Nephron progenitor cell (in vitro differentiated cells): Measurements from ENCODE around the gene PRRT3.

Experiments used
- DNase-seq: peaks from one replicate; pipeline ENCODE4 v3.0.0; 2021
- H3K27ac Mint-ChIP-seq: 2 replicates; pipeline ENCODE4 v1.8.0; 2021; ENCODE audit warnings: mild to moderate bottlenecking, moderate library complexity, mixed read lengths
- H3K27me3 Mint-ChIP-seq: 2 replicates; pipeline ENCODE4 v1.8.0; 2021; ENCODE audit warnings: mild to moderate bottlenecking, low read depth, mixed read lengths; ENCODE audit not compliant: poor library complexity
- H3K36me3 Mint-ChIP-seq: 2 replicates; pipeline ENCODE4 v1.8.0; 2021; ENCODE audit warnings: low read depth, mixed read lengths
- H3K4me1 Mint-ChIP-seq: 2 replicates; pipeline ENCODE4 v1.8.0; 2021; ENCODE audit warnings: mixed read lengths
- H3K4me3 Mint-ChIP-seq: 2 replicates; pipeline ENCODE4 v1.8.0; 2021; ENCODE audit warnings: mild to moderate bottlenecking, moderate library complexity, mixed read lengths
- H3K9me3 Mint-ChIP-seq: 2 replicates; pipeline ENCODE4 v1.8.0; 2021; ENCODE audit warnings: mild to moderate bottlenecking, moderate library complexity, mixed read lengths
- TF ChIP-seq, protein P1 (sequence below): fragments of 200-600 bp; sonication (generic); IDR thresholded peaks from 2 replicates; pipeline ENCODE4 v1.5.0; 2021; ENCODE audit warnings: antibody characterized with exemption

The PRRT3 gene

DNA sequence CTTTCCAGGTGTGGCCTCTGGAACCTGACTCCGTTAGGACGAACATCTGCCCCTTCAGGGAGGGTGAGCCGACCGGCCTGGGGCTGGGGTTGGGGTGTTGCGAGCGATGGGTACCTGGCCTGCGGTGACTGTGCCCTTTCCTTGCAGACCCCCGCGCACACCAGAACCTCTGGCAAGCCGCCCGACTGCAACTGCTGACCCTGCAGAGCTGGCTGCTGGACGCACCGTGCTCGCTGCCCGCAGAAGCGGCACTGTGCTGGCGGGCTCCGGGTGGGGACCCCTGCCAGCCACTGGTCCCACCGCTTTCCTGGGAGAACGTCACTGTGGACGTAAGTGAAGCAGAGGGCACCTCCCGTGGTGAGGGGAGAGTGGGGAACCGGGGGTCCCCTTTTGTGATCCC lies 24.1 kb downstream of the PRRT3 start:
- TF ChIP-seq, protein P1, sequence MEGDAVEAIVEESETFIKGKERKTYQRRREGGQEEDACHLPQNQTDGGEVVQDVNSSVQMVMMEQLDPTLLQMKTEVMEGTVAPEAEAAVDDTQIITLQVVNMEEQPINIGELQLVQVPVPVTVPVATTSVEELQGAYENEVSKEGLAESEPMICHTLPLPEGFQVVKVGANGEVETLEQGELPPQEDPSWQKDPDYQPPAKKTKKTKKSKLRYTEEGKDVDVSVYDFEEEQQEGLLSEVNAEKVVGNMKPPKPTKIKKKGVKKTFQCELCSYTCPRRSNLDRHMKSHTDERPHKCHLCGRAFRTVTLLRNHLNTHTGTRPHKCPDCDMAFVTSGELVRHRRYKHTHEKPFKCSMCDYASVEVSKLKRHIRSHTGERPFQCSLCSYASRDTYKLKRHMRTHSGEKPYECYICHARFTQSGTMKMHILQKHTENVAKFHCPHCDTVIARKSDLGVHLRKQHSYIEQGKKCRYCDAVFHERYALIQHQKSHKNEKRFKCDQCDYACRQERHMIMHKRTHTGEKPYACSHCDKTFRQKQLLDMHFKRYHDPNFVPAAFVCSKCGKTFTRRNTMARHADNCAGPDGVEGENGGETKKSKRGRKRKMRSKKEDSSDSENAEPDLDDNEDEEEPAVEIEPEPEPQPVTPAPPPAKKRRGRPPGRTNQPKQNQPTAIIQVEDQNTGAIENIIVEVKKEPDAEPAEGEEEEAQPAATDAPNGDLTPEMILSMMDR, result no peak
- no peak overlapping the region for H3K4me3 Mint-ChIP-seq
- no peaks in the 10 kb centered on the region for H3K4me1 Mint-ChIP-seq
- DNase-seq, result no peak
- H3K27ac Mint-ChIP-seq, result no peak overlapping the region
- H3K27me3 Mint-ChIP-seq, result peaks cover 20% of the 10 kb centered on the region
- peaks cover 10% of the 10 kb centered on the region for H3K36me3 Mint-ChIP-seq
- no peaks in the 10 kb centered on the region for H3K9me3 Mint-ChIP-seq

DNA sequence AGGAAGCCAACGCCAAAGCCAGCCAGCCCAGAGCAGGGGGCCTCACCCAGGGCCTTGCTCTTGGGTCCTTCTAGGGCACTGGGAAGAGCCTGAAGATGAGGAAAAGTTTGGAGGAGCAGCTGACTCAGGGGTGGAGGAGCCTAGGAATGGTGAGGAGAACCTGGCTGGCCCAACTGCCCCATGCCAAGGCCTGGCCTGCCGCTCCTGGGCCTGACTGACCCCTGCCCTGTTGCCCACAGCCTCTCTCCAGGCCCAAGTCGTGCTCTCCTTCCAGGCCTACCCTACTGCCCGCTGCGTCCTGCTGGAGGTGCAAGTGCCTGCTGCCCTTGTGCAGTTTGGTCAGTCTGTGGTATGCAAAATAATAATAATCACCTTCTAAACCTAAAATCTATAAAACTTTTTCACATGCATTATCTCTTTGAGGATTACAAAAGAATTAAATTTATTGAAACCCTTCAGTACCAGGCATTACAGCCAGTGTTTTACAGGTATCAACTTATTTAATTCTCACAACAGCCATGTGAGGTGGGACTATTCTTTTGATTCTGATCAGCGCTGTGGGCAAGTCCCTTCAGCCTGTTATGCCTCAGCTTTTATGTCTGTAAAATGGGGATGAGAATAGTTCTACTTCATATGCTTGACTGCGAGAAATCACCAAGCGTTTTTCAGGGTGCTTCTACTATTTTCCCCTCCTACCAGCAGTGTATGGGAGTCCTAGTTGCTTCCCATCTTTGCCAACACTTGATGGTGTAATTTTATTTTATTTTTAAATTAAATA lies 33.8 kb downstream of the PRRT3 start:
- H3K36me3 Mint-ChIP-seq, result no peaks in the 10 kb centered on the region
- peaks cover 24% of the 10 kb centered on the region for H3K4me1 Mint-ChIP-seq
- H3K9me3 Mint-ChIP-seq, result no peaks in the 10 kb centered on the region
- DNase-seq, result no peak
- no peak overlapping the region for H3K4me3 Mint-ChIP-seq
- peaks cover 14% of the 10 kb centered on the region for H3K27me3 Mint-ChIP-seq
- H3K27ac Mint-ChIP-seq, result no peak overlapping the region
- TF ChIP-seq, protein P1, result no peak

- TF ChIP-seq, protein P1, result no peak
- Mint-ChIP-seq H3K4me1 (peaks cover 24% of the 10 kb centered on the region), H3K4me3 (peak overlapping the region; percentile 62), H3K9me3 (no peaks in the 10 kb centered on the region), H3K27me3 (peaks cover 14% of the 10 kb centered on the region), H3K36me3 (no peaks in the 10 kb centered on the region), H3K27ac (no peak overlapping the region)
- no peak for DNase-seq
These were observed 34.4 kb downstream of the PRRT3 start for GRCh38 chr3:9917820-9918219.

DNA sequence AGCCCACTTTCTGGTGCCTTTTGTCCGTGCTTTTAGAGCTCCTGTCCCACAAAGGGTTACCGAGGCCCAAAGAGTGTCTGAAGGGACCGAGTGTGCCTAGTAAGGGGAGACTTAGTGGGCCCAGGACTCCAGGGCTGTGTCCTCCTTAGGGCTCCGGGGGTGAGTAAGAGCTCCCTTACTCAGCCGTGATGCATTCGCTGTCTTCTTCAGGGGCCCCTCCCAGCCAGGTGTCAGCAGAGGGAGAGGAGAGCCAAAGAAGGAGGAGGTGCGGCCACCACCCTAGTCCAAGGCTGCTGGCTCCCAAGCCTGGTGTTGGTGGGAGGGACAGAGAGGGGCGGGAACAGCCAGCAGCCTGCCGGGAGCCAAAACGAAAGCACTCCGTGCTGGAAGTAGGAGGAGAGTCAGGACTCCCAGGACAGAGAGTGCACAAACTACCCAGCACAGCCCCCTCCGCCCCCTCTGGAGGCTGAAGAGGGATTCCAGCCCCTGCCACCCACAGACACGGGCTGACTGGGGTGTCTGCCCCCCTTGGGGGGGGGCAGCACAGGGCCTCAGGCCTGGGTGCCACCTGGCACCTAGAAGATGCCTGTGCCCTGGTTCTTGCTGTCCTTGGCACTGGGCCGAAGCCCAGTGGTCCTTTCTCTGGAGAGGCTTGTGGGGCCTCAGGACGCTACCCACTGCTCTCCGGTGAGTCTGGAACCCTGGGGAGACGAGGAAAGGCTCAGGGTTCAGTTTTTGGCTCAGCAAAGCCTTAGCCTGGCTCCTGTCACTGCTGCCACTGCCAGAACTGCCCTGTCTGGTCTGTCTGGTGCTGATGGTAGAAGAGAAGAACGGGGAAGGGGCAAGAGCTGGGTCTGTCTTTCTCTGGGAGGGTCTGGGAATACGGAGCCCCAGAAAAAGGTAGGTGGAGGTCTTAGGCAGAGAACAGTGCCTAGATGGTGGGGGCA lies 35.2 kb downstream of the PRRT3 start, which contains the start of gene IL17RC:
TSS of gene IL17RC (plus strand) at position 365 of the 947 bp plus-strand sequence. CDS start at position 583, 218 bp downstream.
- no peaks in the 10 kb centered on the region for H3K9me3 Mint-ChIP-seq
- H3K27ac Mint-ChIP-seq, result no peak within 1 kb of the TSS
- H3K27me3 Mint-ChIP-seq, result peaks cover 8% of the 10 kb centered on the region
- peak; percentile 73 for DNase-seq
- H3K4me3 Mint-ChIP-seq, result peak within 1 kb of the TSS; percentile 86
- TF ChIP-seq, protein P1, result no peak
- no peaks in the 10 kb centered on the region for H3K36me3 Mint-ChIP-seq
- H3K4me1 Mint-ChIP-seq, result peaks cover 29% of the 10 kb centered on the region

DNA sequence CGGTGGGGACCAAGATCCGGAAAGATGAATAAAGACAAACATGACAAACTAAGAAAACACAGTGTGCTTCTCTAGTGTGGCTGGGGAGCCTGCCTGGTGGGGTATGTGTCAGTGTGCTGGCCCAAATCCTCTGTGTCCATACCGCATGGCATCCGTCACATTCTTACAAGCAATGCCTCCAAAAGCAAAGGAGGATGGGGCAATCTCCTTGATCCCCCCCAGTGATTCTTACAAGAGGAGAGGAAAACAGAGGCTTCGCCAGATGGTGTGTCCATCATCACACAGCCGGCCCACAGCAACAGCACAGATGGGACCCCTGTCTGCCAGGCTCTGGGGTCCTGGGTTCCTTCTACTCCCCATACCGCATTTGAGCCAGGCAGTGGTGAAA lies 35.9 kb downstream of the PRRT3 start:
- H3K27me3 Mint-ChIP-seq, result peaks cover 8% of the 10 kb centered on the region
- no peak overlapping the region for H3K27ac Mint-ChIP-seq
- peak overlapping the region; percentile 86 for H3K4me3 Mint-ChIP-seq
- no peak for DNase-seq
- no peaks in the 10 kb centered on the region for H3K36me3 Mint-ChIP-seq
- no peaks in the 10 kb centered on the region for H3K9me3 Mint-ChIP-seq
- H3K4me1 Mint-ChIP-seq, result peaks cover 34% of the 10 kb centered on the region
- TF ChIP-seq, protein P1, result no peak
